Body of pancreas (tissue), 4 donors: ENCODE results near the gene TFDP1. TPM values are rescaled to one million over a fixed set of nuclear protein-coding genes. Genes with fewer than 3 reads are reported as not detected.

Source experiments
- ATAC-seq: fragments of 150-250 bp; one replicate; pipeline ENCODE4 v1.9.1; 2016
- DNase-seq, 4 donors: peaks; one replicate each; pipeline ENCODE4 v3.0.0-alpha.2; 2019
- H3K27ac ChIP-seq, 4 donors: fragments of 200-600 bp; sonication (generic); 1 replicate in 3 of 4; 2 replicates in 1 of 4; pipeline versions ENCODE4 v1.5.1 to v1.6.1; 2016 to 2019; ENCODE audit warnings: mild to moderate bottlenecking in 1 of 4, mixed read lengths in 1 of 4, moderate library complexity in 1 of 4
- H3K27me3 ChIP-seq, 2 donors: fragments of 200-600 bp; sonication (generic); one replicate each; pipeline ENCODE4 v1.6.0; 2016; ENCODE audit warnings: mild to moderate bottlenecking in 1 of 2
- H3K36me3 ChIP-seq, 2 donors: fragments of 200-600 bp; sonication (generic); replicated peaks in 1 of 2; 2 replicates each; pipeline ENCODE4 v1.5.1; 2016; ENCODE audit warnings: low read depth in 2 of 2; ENCODE audit not compliant: insufficient read depth in 1 of 2
- H3K4me1 ChIP-seq: fragments of 200-600 bp; sonication (generic); one replicate; pipeline ENCODE4 v1.6.0; 2016
- H3K4me3 ChIP-seq, 2 donors: fragments of 200-600 bp; sonication (generic); 1 replicate in 1 of 2; 2 replicates in 1 of 2; pipeline ENCODE4 v1.5.1; 2016 to 2019
- H3K9me3 ChIP-seq, 3 donors: fragments of 200-600 bp; sonication (generic); 1 replicate in 2 of 3; 2 replicates in 1 of 3; pipeline ENCODE4 v1.5.1; 2016
- POLR2A ChIP-seq, 3 donors: fragments of 450-650 bp; IDR thresholded peaks; one replicate each; pipeline ENCODE4 v1.6.1; 2016; ENCODE audit warnings: antibody characterized with exemption in 3 of 3, mild to moderate bottlenecking in 2 of 3
- WGBS, 2 donors: methylation state at CpG; one replicate each; pipeline ENCODE4 v1.1.5; 2017; 5-methylcytosine and 5-hydroxymethylcytosine counted together
- intact Hi-C: fragments of 100-400 bp; cut with DNase I; formaldehyde crosslinking; loops from one replicate; pipeline ENCODE4 v1.15.1; 2023
- total RNA-seq, 2 donors: library from RNA; depleted of rRNA; stranded (reverse); fragments of >200 nt; gene quantifications; one replicate each; pipeline ENCODE4 v1.1.0, GENCODE V29; 2016
- TF ChIP-seq, protein P1 (sequence below), 7 experiments: fragments of 450-650 bp in 4 of 7; fragments of 200-600 bp in 3 of 7; sonication (generic) in 3 of 7; IDR thresholded peaks; one replicate each; pipeline ENCODE4 v1.5.1; 2016 to 2019; ENCODE audit warnings: antibody characterized with exemption in 7 of 7

The TFDP1 gene
- total RNA-seq, 2 donors from 2014 or later, result 16.5 to 22.8 TPM

DNA sequence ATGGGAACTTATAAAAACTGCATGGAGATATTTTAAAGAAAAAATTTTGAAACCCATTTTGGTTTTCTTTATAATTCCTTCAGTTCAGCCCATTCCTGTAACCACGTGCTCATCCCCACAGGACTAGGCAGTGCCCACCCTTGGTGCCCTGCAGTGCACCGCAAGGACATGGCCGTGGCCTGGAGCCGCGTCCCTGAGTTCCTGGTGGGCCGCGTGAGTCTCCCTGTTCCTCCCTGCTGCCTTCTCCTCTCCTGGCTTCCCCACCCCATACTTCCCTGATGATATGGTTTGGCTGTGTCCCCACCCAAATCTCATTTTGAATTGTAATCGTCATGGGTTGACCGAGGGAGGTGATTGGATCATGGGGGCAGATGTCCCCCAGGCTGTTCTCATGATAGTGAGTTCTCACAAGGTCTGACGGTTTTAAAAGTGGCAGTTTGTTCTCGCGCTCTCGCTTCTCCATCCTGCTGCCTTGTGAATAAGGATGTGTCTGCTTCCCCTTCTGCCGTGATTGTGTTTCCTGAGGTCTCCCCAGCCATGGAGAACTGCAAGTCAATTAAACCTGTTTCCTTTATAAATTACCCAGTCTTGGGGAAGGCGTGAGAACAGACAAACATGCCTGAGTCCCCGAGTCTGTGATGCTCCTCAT is 31.6 kb upstream of the TFDP1 start:
- no peak for ATAC-seq
- H3K4me3 ChIP-seq, result no peak overlapping the region
- H3K27me3 ChIP-seq, result no peaks in the 10 kb centered on the region
- TF ChIP-seq, protein P1, sequence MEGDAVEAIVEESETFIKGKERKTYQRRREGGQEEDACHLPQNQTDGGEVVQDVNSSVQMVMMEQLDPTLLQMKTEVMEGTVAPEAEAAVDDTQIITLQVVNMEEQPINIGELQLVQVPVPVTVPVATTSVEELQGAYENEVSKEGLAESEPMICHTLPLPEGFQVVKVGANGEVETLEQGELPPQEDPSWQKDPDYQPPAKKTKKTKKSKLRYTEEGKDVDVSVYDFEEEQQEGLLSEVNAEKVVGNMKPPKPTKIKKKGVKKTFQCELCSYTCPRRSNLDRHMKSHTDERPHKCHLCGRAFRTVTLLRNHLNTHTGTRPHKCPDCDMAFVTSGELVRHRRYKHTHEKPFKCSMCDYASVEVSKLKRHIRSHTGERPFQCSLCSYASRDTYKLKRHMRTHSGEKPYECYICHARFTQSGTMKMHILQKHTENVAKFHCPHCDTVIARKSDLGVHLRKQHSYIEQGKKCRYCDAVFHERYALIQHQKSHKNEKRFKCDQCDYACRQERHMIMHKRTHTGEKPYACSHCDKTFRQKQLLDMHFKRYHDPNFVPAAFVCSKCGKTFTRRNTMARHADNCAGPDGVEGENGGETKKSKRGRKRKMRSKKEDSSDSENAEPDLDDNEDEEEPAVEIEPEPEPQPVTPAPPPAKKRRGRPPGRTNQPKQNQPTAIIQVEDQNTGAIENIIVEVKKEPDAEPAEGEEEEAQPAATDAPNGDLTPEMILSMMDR (IDR thresholded peaks at IDR 0.05), result no peak
- no peak for TF ChIP-seq POLR2A (IDR thresholded peaks at IDR 0.05)
- no peaks in the 10 kb centered on the region for H3K4me1 ChIP-seq
- no peak overlapping the region for H3K27ac ChIP-seq
- WGBS, 2 donors, result 80 to 93% methylated on average over 15 to 16 of the region's 16 CpGs
- peaks cover 0 to 2% of the 10 kb centered on the region in 2 donors for H3K36me3 ChIP-seq
- no peaks in the 10 kb centered on the region for H3K9me3 ChIP-seq
- no peak for DNase-seq
- intact Hi-C loops, result no loop called here

DNA sequence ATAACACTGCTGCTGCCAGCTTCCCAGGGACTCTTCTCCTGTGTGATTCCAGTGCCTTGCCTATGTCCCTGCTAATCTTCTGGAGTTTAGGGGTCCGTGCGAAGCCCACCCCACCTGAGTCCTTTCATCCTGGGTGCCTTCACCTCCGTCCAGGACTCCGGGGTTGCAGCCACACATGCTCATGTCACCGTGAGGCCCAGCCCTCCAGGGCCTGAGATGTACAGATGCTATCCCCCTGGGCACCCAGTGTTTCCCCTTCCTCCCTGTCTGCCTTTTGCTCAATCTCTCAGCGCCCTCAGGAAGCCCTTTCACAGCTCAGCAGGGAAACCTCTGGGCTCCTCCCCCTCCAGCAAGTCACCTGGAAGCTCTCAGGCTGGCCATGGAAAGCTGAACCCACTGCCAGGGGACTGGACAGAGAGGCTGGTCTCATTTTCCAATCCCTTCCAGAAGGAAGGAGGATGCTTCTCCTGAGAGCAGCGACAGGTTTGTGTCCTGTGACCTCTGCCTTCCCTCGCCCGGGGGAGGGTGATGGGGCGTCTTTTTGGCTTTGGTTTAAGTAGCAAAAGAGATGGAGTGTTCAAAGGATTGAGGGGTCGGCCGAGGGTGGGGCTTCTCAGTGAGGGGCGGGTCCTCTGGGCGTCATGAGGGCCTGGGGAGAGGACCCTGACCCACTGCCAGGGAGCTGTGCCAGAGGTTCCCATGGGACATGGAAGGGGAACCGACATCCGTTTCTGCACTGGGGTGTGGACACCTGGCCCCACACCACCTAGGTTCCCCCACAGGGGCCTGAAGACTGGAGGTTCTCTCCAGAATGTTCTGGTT is 30.8 kb upstream of the TFDP1 start:
- Histone ChIP-seq H3K4me1 (no peaks in the 10 kb centered on the region), H3K36me3 (peaks cover 0 to 2% of the 10 kb centered on the region in 2 donors)
- WGBS, 2 donors, result 85 to 92% methylated on average over 14 to 16 of the region's 16 CpGs

DNA sequence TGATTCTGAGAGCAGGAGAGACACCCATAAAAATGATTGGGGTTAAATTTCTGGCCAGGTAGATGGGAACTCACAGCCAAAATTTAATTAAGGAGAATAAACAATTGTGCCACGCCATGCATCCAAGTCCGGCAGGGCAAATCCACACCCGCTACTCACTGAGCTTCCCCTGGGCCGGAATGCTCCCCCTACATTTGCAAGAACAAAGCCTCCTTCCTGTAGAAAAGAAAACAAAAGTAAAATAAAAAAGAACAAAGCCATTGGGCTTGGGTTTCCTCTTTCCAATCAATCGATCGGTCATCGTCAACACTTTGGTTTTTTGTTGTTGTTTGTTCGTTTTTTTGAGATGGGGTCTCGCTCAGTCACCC is 30.2 kb upstream of the TFDP1 start:
- ATAC-seq, result no peak
- H3K36me3 ChIP-seq, result no peaks in the 10 kb centered on the region
- no peak for TF ChIP-seq POLR2A (IDR thresholded peaks at IDR 0.05)
- TF ChIP-seq, protein P1 (IDR thresholded peaks at IDR 0.05), result no peak
- no peaks in the 10 kb centered on the region for H3K4me1 ChIP-seq
- intact Hi-C loops, result no loop called here
- H3K27me3 ChIP-seq, result no peaks in the 10 kb centered on the region
- no peak for DNase-seq
- H3K4me3 ChIP-seq, result no peak overlapping the region
- WGBS, 2 donors, result 89 to 93% methylated on average over 9 of the region's 9 CpGs
- no peaks in the 10 kb centered on the region for H3K9me3 ChIP-seq
- no peak overlapping the region for H3K27ac ChIP-seq

More for the DNA sequence above, 30.8 kb upstream of the TFDP1 start:
- no peak for TF ChIP-seq POLR2A (IDR thresholded peaks at IDR 0.05)
- TF ChIP-seq, protein P1 (IDR thresholded peaks at IDR 0.05), result no peak
- Histone ChIP-seq H3K9me3 (no peaks in the 10 kb centered on the region), H3K27ac (no peak overlapping the region), H3K27me3 (no peaks in the 10 kb centered on the region), H3K4me3 (no peak overlapping the region)
- intact Hi-C loops, result no loop called here
- ATAC-seq (no peak), DNase-seq (no peak)

DNA sequence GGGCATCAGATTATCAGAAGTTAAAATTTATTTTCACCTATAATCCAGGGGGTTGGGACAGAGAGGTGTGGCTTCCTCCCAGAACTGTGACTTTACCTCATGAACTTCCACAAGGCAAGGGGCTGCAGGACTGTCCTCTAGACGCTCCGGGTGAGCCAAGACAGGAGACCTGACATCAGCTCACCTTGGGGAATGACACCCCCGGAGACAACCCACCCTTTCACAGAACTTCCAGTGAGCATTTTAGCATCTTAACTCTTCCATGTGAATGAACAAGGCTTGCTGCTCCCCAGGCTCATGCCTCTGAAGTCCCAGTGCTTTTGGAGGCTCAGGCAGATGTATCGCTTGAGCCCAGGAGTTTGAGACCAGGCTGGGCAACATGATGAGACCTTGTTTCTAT is 29.4 kb upstream of the TFDP1 start:
- ATAC-seq (no peak), DNase-seq (no peak)
- H3K36me3 ChIP-seq, result no peaks in the 10 kb centered on the region
- H3K4me3 ChIP-seq, result no peak overlapping the region
- TF ChIP-seq, protein P1 (IDR thresholded peaks at IDR 0.05), result no peak
- no peak for TF ChIP-seq POLR2A (IDR thresholded peaks at IDR 0.05)
- no peak overlapping the region for H3K27ac ChIP-seq
- H3K9me3 ChIP-seq, result no peaks in the 10 kb centered on the region
- 85 to 100% methylated on average over 1 to 4 of the region's 4 CpGs for WGBS, 2 donors
- no peaks in the 10 kb centered on the region for H3K27me3 ChIP-seq
- intact Hi-C loops, result no loop called here
- H3K4me1 ChIP-seq, result no peaks in the 10 kb centered on the region
